HEK293T (cell line): ENCODE data around the gene HMMR.
"Not testable (repeated sequence)": the region's sequence is repeated elsewhere in the genome, so short reads cannot be mapped to it uniquely, and the experiment has no call there.

Source experiments
- ARNT ChIP-seq: fragments of 450-650 bp; IDR thresholded peaks from 2 replicates; pipeline ENCODE4 v1.6.1; 2017; ENCODE audit warnings: mild to moderate bottlenecking
- BHLHE40 ChIP-seq: fragments of 450-650 bp; IDR thresholded peaks from 2 replicates; pipeline ENCODE4 v1.6.1; 2016; ENCODE audit warnings: mild to moderate bottlenecking, moderate library complexity, borderline replicate concordance
- CTBP1 ChIP-seq: fragments of 450-650 bp; IDR thresholded peaks from 2 replicates; pipeline ENCODE4 v1.6.1; 2016; ENCODE audit warnings: borderline replicate concordance
- ELF4 ChIP-seq: fragments of 450-650 bp; IDR thresholded peaks from 2 replicates; pipeline ENCODE4 v1.6.1; 2017; ENCODE audit warnings: antibody characterized with exemption
- FOXK2 ChIP-seq: fragments of 450-650 bp; IDR thresholded peaks from 2 replicates; pipeline ENCODE4 v1.6.1; 2016; ENCODE audit warnings: mild to moderate bottlenecking
- FOXM1 ChIP-seq: fragments of 450-650 bp; IDR thresholded peaks from 2 replicates; pipeline ENCODE4 v1.6.1; 2017; ENCODE audit warnings: mild to moderate bottlenecking, borderline replicate concordance
- HDGF ChIP-seq: fragments of 450-650 bp; IDR thresholded peaks from 2 replicates; pipeline ENCODE4 v1.6.1; 2017; ENCODE audit warnings: antibody characterized with exemption, borderline replicate concordance
- L3MBTL2 ChIP-seq: fragments of 450-650 bp; conservative IDR thresholded peaks from 2 replicates; pipeline ENCODE4 v1.6.1; 2016; ENCODE audit warnings: mild to moderate bottlenecking
- LEF1 ChIP-seq: fragments of 450-650 bp; IDR thresholded peaks from 2 replicates; pipeline ENCODE4 v1.6.1; 2017; ENCODE audit warnings: mild to moderate bottlenecking, borderline replicate concordance
- NFRKB ChIP-seq: fragments of 450-650 bp; IDR thresholded peaks from 2 replicates; pipeline ENCODE4 v1.6.1; 2016; ENCODE audit warnings: mild to moderate bottlenecking, moderate library complexity
- SP1 ChIP-seq: fragments of 450-650 bp; IDR thresholded peaks from 2 replicates; pipeline ENCODE4 v1.6.1; 2017
- SUZ12 ChIP-seq: fragments of 450-650 bp; IDR thresholded peaks from 2 replicates; pipeline ENCODE4 v1.6.1; 2016; ENCODE audit warnings: mild to moderate bottlenecking
- TARDBP ChIP-seq: fragments of 450-650 bp; IDR thresholded peaks from 2 replicates; pipeline ENCODE4 v1.6.1; 2016
- TF ChIP-seq, protein P1 (sequence below): fragments of 450-650 bp; IDR thresholded peaks from 2 replicates; pipeline ENCODE4 v1.6.1; 2016

DNA sequence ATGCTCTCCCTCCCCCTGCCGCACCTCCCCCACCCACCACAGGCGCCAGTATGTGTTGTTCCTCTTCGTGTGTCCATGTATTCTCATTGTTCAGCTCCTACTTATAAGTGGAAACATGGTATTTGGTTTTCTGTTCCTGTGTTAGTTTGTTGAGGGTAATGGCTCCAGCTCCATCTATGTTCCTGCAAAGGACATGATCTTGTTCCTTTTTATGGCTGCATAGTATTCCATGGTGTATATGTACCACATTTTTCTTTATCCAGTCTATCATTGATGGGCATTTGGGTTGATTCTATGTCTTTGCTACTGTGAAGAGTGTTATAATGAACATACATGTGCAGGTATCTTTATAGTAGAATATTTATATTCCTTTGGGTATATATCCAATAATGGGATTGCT is 76.0 kb downstream of the HMMR start:
- not testable (repeated sequence) for TF ChIP-seq ARNT, TARDBP, SP1, HDGF, FOXK2, NFRKB, L3MBTL2, BHLHE40, ELF4, CTBP1, SUZ12, LEF1, FOXM1
- TF ChIP-seq, protein P1, sequence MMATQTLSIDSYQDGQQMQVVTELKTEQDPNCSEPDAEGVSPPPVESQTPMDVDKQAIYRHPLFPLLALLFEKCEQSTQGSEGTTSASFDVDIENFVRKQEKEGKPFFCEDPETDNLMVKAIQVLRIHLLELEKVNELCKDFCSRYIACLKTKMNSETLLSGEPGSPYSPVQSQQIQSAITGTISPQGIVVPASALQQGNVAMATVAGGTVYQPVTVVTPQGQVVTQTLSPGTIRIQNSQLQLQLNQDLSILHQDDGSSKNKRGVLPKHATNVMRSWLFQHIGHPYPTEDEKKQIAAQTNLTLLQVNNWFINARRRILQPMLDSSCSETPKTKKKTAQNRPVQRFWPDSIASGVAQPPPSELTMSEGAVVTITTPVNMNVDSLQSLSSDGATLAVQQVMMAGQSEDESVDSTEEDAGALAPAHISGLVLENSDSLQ = not testable (repeated sequence)
